GM12864 (cell line): ENCODE results near the gene LAPTM5.

Experiments
- DNase-seq: peaks from one replicate; pipeline ENCODE4 v3.0.0-alpha.2; 2011; ENCODE audit warnings: low read depth
- H3K4me3 ChIP-seq: 2 replicates; pipeline ENCODE4 v1.5.1; 2011; ENCODE audit warnings: mild to moderate bottlenecking, low read depth, low read length, control low read depth
- TF ChIP-seq, protein P1 (sequence below): IDR thresholded peaks from 2 replicates; pipeline ENCODE4 v1.5.1; 2011; ENCODE audit warnings: low read depth, mild to moderate bottlenecking, moderate library complexity, low read length, control low read depth, inconsistent platforms; ENCODE audit errors: missing control alignments

The LAPTM5 gene

DNA sequence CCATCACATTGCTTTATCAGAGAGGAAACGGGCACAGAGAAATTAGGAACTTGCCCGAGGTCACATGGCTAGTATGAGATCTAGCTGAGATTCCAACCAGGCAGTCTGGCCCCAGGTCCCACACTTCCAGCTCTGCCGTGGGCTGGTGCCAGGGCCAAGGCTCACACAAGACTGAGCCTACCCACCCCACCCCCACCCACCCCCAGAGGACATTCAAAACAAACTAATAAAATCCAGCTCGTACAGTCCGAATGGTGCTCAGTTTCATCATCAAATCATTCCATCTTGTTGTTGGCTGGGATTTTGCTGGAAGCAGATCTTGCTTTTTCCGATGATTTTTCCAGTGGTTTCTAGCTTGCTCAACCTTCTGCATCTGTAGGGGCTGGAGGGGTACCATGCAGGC lies 62.1 kb downstream of the LAPTM5 start:
- DNase-seq, result no peak
- TF ChIP-seq, protein P1, sequence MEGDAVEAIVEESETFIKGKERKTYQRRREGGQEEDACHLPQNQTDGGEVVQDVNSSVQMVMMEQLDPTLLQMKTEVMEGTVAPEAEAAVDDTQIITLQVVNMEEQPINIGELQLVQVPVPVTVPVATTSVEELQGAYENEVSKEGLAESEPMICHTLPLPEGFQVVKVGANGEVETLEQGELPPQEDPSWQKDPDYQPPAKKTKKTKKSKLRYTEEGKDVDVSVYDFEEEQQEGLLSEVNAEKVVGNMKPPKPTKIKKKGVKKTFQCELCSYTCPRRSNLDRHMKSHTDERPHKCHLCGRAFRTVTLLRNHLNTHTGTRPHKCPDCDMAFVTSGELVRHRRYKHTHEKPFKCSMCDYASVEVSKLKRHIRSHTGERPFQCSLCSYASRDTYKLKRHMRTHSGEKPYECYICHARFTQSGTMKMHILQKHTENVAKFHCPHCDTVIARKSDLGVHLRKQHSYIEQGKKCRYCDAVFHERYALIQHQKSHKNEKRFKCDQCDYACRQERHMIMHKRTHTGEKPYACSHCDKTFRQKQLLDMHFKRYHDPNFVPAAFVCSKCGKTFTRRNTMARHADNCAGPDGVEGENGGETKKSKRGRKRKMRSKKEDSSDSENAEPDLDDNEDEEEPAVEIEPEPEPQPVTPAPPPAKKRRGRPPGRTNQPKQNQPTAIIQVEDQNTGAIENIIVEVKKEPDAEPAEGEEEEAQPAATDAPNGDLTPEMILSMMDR, result no peak
- H3K4me3 ChIP-seq, result no peak overlapping the region

DNA sequence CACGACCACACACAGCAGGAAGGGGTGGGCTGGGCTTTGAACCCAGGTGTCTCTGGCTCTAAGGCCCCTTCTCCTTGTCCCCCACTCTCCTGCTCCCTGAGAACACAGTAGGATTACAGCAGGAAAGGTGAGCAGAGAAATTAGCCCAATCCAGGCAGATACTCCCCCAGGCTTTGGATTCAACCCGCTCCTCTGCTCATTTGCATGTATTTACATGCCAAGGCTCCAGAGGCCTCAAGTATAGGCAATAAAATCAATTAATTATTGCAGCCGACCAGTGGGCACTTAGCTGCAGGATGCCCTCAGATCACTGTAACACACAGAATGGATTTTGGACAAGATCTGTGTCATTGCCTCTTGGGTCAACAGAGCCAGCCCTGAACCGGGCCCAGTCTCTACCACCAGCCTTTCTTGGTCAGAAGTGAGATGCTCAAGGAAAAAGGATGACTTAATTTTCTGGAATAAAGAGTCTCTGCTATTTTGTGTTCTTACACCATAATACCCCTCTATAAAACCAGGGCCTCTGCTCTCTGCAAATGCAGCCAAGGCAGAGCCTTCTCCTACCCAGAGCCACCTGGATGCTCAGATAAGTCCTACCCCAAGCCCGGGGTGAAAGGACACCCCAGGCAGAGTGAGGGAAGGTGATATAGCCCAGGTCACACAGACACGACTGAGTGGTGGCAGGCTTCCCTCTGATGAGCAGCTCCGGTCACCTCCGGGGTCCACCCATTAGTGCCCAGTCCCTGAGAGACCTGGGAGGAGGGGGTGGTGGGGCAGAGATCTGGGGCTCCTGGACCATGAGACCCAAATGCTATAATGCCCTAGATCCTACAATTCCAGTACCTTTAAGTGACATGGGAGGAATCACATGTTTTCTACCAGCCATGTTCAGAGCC lies 63.0 kb downstream of the LAPTM5 start:
- TF ChIP-seq, protein P1, result no peak
- H3K4me3 ChIP-seq, result no peak overlapping the region
- DNase-seq, result no peak

DNA sequence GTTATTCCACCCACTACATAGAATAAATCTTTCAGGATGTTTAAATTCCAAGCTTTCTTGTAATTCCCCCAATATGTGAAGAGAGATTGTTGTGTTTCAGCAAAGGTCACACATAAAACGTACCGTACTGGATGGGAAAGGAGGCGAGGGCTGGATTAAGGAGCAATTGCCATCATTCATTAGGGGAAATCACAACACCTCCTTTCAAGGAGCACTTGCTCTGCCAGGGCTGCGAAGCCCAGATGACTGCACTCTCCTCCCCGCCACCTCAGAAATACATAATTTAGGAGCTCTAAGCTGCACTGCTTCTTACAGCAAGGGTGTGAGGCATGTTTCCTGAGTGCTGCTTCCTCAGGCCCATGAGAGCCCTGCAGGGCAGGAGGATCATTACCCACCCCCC lies 63.8 kb downstream of the LAPTM5 start:
- no peak overlapping the region for H3K4me3 ChIP-seq
- TF ChIP-seq, protein P1, result no peak
- DNase-seq, result no peak

GRCh38 chr1:30693366-30693765 lies 64.2 kb downstream of the LAPTM5 start:
- TF ChIP-seq, protein P1, result no peak
- H3K4me3 ChIP-seq, result no peak overlapping the region
- DNase-seq, result no peak

DNA sequence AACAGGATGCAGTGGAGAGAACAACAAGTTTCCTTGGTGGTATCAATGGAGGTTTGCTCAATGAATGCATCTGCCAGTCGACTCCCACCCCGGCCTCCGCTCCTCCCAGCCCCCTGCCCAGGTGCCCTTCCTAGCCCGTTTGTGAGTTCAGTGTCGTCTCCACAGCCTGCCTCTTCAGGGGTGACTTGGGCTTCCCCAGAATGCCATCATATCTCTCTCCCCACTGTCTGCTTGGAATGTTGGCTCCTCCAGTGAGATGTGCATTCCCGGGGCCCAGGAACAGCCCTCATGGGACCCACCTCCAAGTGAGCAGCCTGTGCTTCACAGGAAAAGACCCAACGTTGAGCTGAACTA lies 64.6 kb downstream of the LAPTM5 start:
- H3K4me3 ChIP-seq, result no peak overlapping the region
- DNase-seq, result no peak

DNA sequence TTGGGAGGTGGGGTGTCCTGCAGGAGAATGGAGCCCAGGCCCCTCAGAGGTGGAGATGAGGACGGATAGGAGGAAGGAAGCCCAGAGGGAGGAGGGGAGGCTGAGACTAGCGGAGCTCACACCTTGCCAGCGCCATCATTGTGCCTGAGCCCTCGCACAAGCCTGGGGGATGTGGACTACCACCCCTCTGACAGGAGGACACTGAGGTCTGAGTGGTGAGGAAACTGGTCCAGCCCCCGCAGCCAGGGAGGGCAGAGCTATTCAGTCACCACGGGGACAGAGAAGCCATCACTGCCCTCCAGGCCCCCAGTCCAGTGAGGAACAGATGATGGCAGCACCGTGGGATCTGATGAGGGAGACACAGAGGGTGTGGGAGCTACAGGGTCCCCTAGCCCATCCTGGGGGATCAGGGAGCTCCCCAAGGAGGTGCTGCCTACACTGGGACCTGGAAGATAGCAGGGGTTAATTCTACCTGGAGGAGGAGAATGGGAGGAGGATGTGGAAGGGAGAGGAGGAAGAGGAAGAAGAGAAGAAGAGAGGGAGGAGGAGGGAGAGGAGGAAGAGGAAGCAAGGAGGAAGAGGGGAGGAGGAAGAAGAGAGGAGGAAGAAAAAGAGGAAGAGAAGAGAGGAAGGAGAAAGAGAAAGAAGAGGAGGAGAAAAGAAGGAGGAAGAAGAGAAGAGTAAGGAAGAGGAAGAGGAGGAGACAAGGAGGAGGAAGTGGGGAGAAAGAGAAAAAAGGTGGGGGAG lies 65.2 kb downstream of the LAPTM5 start:
- DNase-seq, result no peak
- no peak overlapping the region for H3K4me3 ChIP-seq
- TF ChIP-seq, protein P1, result no peak

More for the DNA sequence above, 64.6 kb downstream of the LAPTM5 start:
- TF ChIP-seq, protein P1, result no peak
